B cell (primary cell): ENCODE measurements around the gene ZNF175.

Experiments
- CTCF ChIP-seq: fragments of 200-600 bp; IDR thresholded peaks from one replicate; pipeline ENCODE4 v1.8.0; 2022; ENCODE audit warnings: antibody characterized with exemption, mild to moderate bottlenecking
- EZH2 ChIP-seq: IDR thresholded peaks from 2 replicates; pipeline ENCODE4 v1.6.1; 2012; ENCODE audit warnings: borderline replicate concordance, low read depth, mild to moderate bottlenecking, moderate library complexity, low read length; ENCODE audit not compliant: insufficient read depth, poor library complexity, severe bottlenecking

GRCh38 chr19:51544038-51544437 is 27.0 kb upstream of the ZNF175 start:
- no peak for TF ChIP-seq CTCF
- TF ChIP-seq EZH2, result no peak
